H1 (cell line): ENCODE measurements around the gene ACE. TPM values are rescaled to one million over a fixed set of nuclear protein-coding genes. Genes with fewer than 3 reads are reported as not detected.

Experiments
- CTCF ChIA-PET: fragments of 300-600 bp; sonication (Branson Sonifier 250); formaldehyde crosslinking; loops from one replicate; lab custom pipeline; 2021; ENCODE audit not compliant: partially characterized antibody; lab: Charles Lee
- POLR2A ChIA-PET: fragments of 300-600 bp; sonication (Branson Sonifier 250); formaldehyde crosslinking; loops from one replicate; lab custom pipeline; 2021; ENCODE audit warnings: inconsistent platforms; ENCODE audit not compliant: partially characterized antibody; lab: Charles Lee
- DNase-seq, 2 experiments: peaks; one replicate each; pipeline versions ENCODE4 v3.0.0 to v3.0.0-alpha.2; 2010 to 2022; ENCODE audit warnings: low spot score in 2 of 2, low read depth in 1 of 2, mixed read lengths in 1 of 2
- FAIRE-seq: peaks from 2 replicates; lab custom pipeline; 2011; peaks lifted over from hg19 to GRCh38; lab: Jason Lieb, UNC
- H2AFZ ChIP-seq: 2 replicates; pipeline ENCODE4 v1.8.1; 2012; ENCODE audit warnings: low read length, inconsistent platforms
- H2AK5ac ChIP-seq: 2 replicates; pipeline ENCODE4 v1.6.1; 2013; ENCODE audit warnings: low read depth, low read length
- H2BK120ac ChIP-seq: replicated peaks from 2 replicates; pipeline ENCODE3; 2013; ENCODE audit warnings: low read depth, low read length, inconsistent platforms
- H2BK12ac ChIP-seq: 2 replicates; pipeline ENCODE4 v1.6.1; 2013; ENCODE audit warnings: low read depth, low read length
- H2BK15ac ChIP-seq: 2 replicates; pipeline ENCODE4 v1.6.1; 2013; ENCODE audit warnings: low read length
- H2BK20ac ChIP-seq: 2 replicates; pipeline ENCODE4 v1.6.1; 2013; ENCODE audit warnings: low read length
- H2BK5ac ChIP-seq: 2 replicates; pipeline ENCODE4 v1.6.1; 2013; ENCODE audit warnings: low read depth, low read length
- H3K14ac ChIP-seq: 2 replicates; pipeline ENCODE4 v1.6.1; 2013; ENCODE audit warnings: inconsistent platforms; ENCODE audit not compliant: insufficient read length
- H3K18ac ChIP-seq: 2 replicates; pipeline ENCODE4 v1.6.1; 2013; ENCODE audit warnings: low read length; ENCODE audit errors: extremely low read depth
- H3K23ac ChIP-seq: 2 replicates; pipeline ENCODE4 v1.6.1; 2013; ENCODE audit warnings: inconsistent platforms; ENCODE audit not compliant: insufficient read length
- H3K23me2 ChIP-seq: 2 replicates; pipeline ENCODE4 v1.6.1; 2013; ENCODE audit warnings: low read depth, low read length
- H3K27ac ChIP-seq: 2 replicates; pipeline ENCODE4 v1.6.1; 2011; ENCODE audit warnings: low read depth, low read length, inconsistent platforms
- H3K27me3 ChIP-seq, 4 experiments: replicated peaks in 1 of 4; 1 replicate in 1 of 4; 2 replicates in 3 of 4; pipeline versions ENCODE4 v1.6.1 to v1.8.1; 2011 to 2013; ENCODE audit warnings: low read length in 3 of 4, mild to moderate bottlenecking in 3 of 4, inconsistent platforms in 2 of 4, mixed read lengths in 2 of 4, moderate library complexity in 1 of 4; ENCODE audit not compliant: control insufficient read depth in 3 of 4, insufficient read depth in 3 of 4; ENCODE audit errors: extremely low read depth in 1 of 4
- H3K36me3 ChIP-seq, 4 experiments: 2 replicates each; pipeline versions ENCODE4 v1.6.1 to v1.8.1; 2011 to 2013; ENCODE audit warnings: mild to moderate bottlenecking in 4 of 4, low read length in 3 of 4, moderate library complexity in 2 of 4, control low read depth in 1 of 4, inconsistent platforms in 1 of 4; ENCODE audit not compliant: insufficient read depth in 4 of 4, control insufficient read depth in 2 of 4
- H3K4ac ChIP-seq: replicated peaks from 2 replicates; pipeline ENCODE3; 2013; ENCODE audit warnings: low read length, low read depth, mixed read lengths, inconsistent platforms; ENCODE audit not compliant: insufficient read length
- H3K4me1 ChIP-seq, 4 experiments: replicated peaks in 1 of 4; 1 replicate in 1 of 4; 2 replicates in 3 of 4; pipeline versions ENCODE4 v1.6.1 to v1.8.1; 2011 to 2013; ENCODE audit warnings: low read length in 3 of 4, inconsistent platforms in 2 of 4, mixed read lengths in 1 of 4; ENCODE audit not compliant: insufficient read depth in 4 of 4, control insufficient read depth in 3 of 4
- H3K4me2 ChIP-seq, 2 experiments: 2 replicates each; pipeline versions ENCODE4 v1.6.1 to v1.8.1; 2011 to 2013; ENCODE audit warnings: low read depth in 2 of 2, low read length in 2 of 2, control low read depth in 1 of 2, inconsistent platforms in 1 of 2, mild to moderate bottlenecking in 1 of 2; ENCODE audit not compliant: insufficient read depth in 1 of 2
- H3K4me3 ChIP-seq, 4 experiments: fragments of 200-600, 300-600 bp in 1 of 4; sonication (generic), shearing (Covaris generic), sonication (Bioruptor Twin) in 1 of 4; 2 replicates each; pipeline versions ENCODE4 v1.5.1 to v1.8.1; 2011 to 2016; ENCODE audit warnings: low read length in 4 of 4, low read depth in 3 of 4, control low read depth in 2 of 4, inconsistent platforms in 2 of 4, mild to moderate bottlenecking in 2 of 4, mixed read lengths in 1 of 4, moderate library complexity in 1 of 4; ENCODE audit not compliant: insufficient read depth in 2 of 4; ENCODE audit errors: extremely low read depth in 1 of 4
- H3K56ac ChIP-seq: replicated peaks from 2 replicates; pipeline ENCODE3; 2013; ENCODE audit warnings: low read depth, mild to moderate bottlenecking, mixed read lengths, low read length, inconsistent platforms; ENCODE audit not compliant: insufficient read length
- H3K79me1 ChIP-seq: 2 replicates; pipeline ENCODE4 v1.6.1; 2013; ENCODE audit warnings: low read depth, low read length, control low read depth
- H3K79me2 ChIP-seq, 2 experiments: 2 replicates each; pipeline versions ENCODE4 v1.6.1 to v1.8.1; 2012 to 2013; ENCODE audit warnings: low read length in 2 of 2, mild to moderate bottlenecking in 2 of 2, inconsistent platforms in 1 of 2; ENCODE audit not compliant: insufficient read depth in 2 of 2, control insufficient read depth in 1 of 2
- H3K9ac ChIP-seq, 4 experiments: replicated peaks in 1 of 4; 1 replicate in 1 of 4; 2 replicates in 3 of 4; pipeline versions ENCODE4 v1.6.1 to v1.8.1; 2011 to 2013; ENCODE audit warnings: low read depth in 3 of 4, low read length in 3 of 4, control low read depth in 2 of 4, mild to moderate bottlenecking in 2 of 4, moderate library complexity in 2 of 4, inconsistent platforms in 1 of 4; ENCODE audit errors: extremely low read depth in 1 of 4
- H3K9me3 ChIP-seq, 2 experiments: 2 replicates each; pipeline versions ENCODE4 v1.6.1 to v1.8.1; 2012 to 2013; ENCODE audit warnings: mild to moderate bottlenecking in 2 of 2, moderate library complexity in 2 of 2, control low read depth in 1 of 2, inconsistent platforms in 1 of 2, low read depth in 1 of 2, low read length in 1 of 2, mixed read lengths in 1 of 2; ENCODE audit not compliant: insufficient read depth in 2 of 2
- H4K20me1 ChIP-seq, 2 experiments: replicated peaks in 1 of 2; 2 replicates each; pipeline versions ENCODE3 to v1.8.1; 2011 to 2013; ENCODE audit warnings: inconsistent platforms in 2 of 2, low read length in 2 of 2, mild to moderate bottlenecking in 1 of 2; ENCODE audit not compliant: insufficient read depth in 2 of 2, control insufficient read depth in 1 of 2
- H4K5ac ChIP-seq: 2 replicates; pipeline ENCODE4 v1.6.1; 2013; ENCODE audit warnings: low read length, low read depth, mixed read lengths, inconsistent platforms; ENCODE audit not compliant: insufficient read length
- H4K8ac ChIP-seq: 2 replicates; pipeline ENCODE4 v1.8.0; 2013; ENCODE audit warnings: mild to moderate bottlenecking, moderate library complexity, low read length, inconsistent platforms; ENCODE audit not compliant: insufficient read depth; ENCODE audit errors: extremely low read depth
- H4K91ac ChIP-seq: replicated peaks from 2 replicates; pipeline ENCODE3; 2013; ENCODE audit warnings: low read length, mixed read lengths, inconsistent platforms; ENCODE audit not compliant: insufficient read length
- BRCA1 ChIP-seq: IDR thresholded peaks from 2 replicates; pipeline ENCODE4 v1.6.1; 2012; ENCODE audit warnings: low read depth, low read length, improper control_type of control experiment
- PHF8 ChIP-seq: fragments of 200-600 bp; sonication (generic); conservative IDR thresholded peaks from 2 replicates; pipeline ENCODE4 v1.7.1; 2012; ENCODE audit warnings: low read depth, mild to moderate bottlenecking, inconsistent platforms, low read length, moderate library complexity
- POLR2A ChIP-seq, 2 experiments: IDR thresholded peaks; 1 replicate in 1 of 2; 2 replicates in 1 of 2; pipeline ENCODE4 v1.6.1; 2011; ENCODE audit warnings: low read depth in 2 of 2, low read length in 2 of 2, mild to moderate bottlenecking in 2 of 2; ENCODE audit errors: control extremely low read depth in 1 of 2
- RNF2 ChIP-seq: fragments of 200-900, 300-1000 bp; sonication (generic); IDR thresholded peaks from 2 replicates; pipeline ENCODE4 v1.7.1; 2016; ENCODE audit warnings: borderline replicate concordance, low read depth, mild to moderate bottlenecking, antibody characterized with exemption, low read length; ENCODE audit not compliant: poor library complexity, severe bottlenecking; ENCODE audit errors: missing control alignments
- SAP30 ChIP-seq: fragments of 300-600 bp; sonication (generic); IDR thresholded peaks from 2 replicates; pipeline ENCODE4 v1.7.1; 2012; ENCODE audit warnings: low read length, moderate library complexity, mild to moderate bottlenecking, inconsistent platforms; ENCODE audit not compliant: insufficient read depth, insufficient replicate concordance
- TCF12 ChIP-seq: IDR thresholded peaks from 2 replicates; pipeline ENCODE4 v1.6.1; 2011; ENCODE audit warnings: low read depth, mild to moderate bottlenecking, low read length
- WGBS, 2 experiments: shearing (Covaris generic) in 1 of 2; methylation state at CpG; one replicate each; pipeline versions ENCODE4 v1.1.6 to v1.1.7; 2013 to 2015; ENCODE audit warnings: low lambda C conversion rate in 2 of 2, mixed read lengths in 2 of 2, inconsistent platforms in 1 of 2, low coverage in 1 of 2, missing lambda C conversion rate in 1 of 2; ENCODE audit not compliant: insufficient replicate concordance in 2 of 2, insufficient coverage in 1 of 2, insufficient read length in 1 of 2; ENCODE audit errors: extremely low coverage in 1 of 2, missing lambda C conversion rate in 1 of 2; 5-methylcytosine and 5-hydroxymethylcytosine counted together
- polyA plus RNA-seq, 7 experiments: library from polyadenylated mRNA; depleted of rRNA in 3 of 7; stranded (reverse) in 5 of 7; unstranded in 2 of 7; fragments of >200 nt in 5 of 7; fragments of 200-250 nt in 2 of 7; gene quantifications; 1 replicate in 5 of 7; 2 replicates in 1 of 7; 4 replicates in 1 of 7; pipeline versions ENCODE4 v1.2.1 to v1.2.3, GENCODE V29; 2011 to 2013; ENCODE audit warnings: missing spikeins in 2 of 7, mixed read lengths in 2 of 7
- total RNA-seq: library from RNA; stranded (reverse); fragmentation: NEBNext Ultra II Directional; extraction: Animal tissue kit (Norgen Biotek cat#: 25700); gene quantifications from 2 replicates; pipeline ENCODE4 v1.2.1, GENCODE V29; 2021

The ACE gene
- total and polyA plus RNA-seq, 2 of the 8 experiments (the other 6 are each of a cell fraction or from before 2014, with no cell fraction given) = 2.5 to 5.5 TPM

GRCh38 chr17:63429766-63430165 is 47.1 kb upstream of the ACE start:
- no peak overlapping the region for H3K56ac ChIP-seq
- H3K9ac ChIP-seq = no peak overlapping the region
- no peak overlapping the region for H3K23ac ChIP-seq
- H3K18ac ChIP-seq = no peak overlapping the region
- H4K91ac ChIP-seq = no peak overlapping the region
- no peak overlapping the region for H3K4me3 ChIP-seq
- no peaks in the 10 kb centered on the region for H3K9me3 ChIP-seq
- H3K4me2 ChIP-seq = no peak overlapping the region
- no peak overlapping the region for H2AK5ac ChIP-seq
- no peak overlapping the region for H3K14ac ChIP-seq
- H2BK12ac ChIP-seq = no peak overlapping the region
- no peak overlapping the region for H4K8ac ChIP-seq
- H3K4ac ChIP-seq = no peak overlapping the region
- H3K4me1 ChIP-seq = peaks cover 2 to 8% (median 4%) of the 10 kb centered on the region in 4 experiments; a peak in 6 of 7 replicates
- no peak overlapping the region for H3K27ac ChIP-seq
- H3K79me2 ChIP-seq = no peaks in the 10 kb centered on the region
- ChIA-PET CTCF (interaction anchor here (0.6 to 29.0 kb wide), 11 partner anchors 9 to 256 kb away, joined by 3 to 758 read pairs (median 4); partner anchors contain the start of genes ACE and CYB561), POLR2A (interaction anchor here (0.5 to 0.9 kb wide), 3 partner anchors 14 to 193 kb away, joined by 3 to 4 read pairs (median 3); no protein-coding TSS in a partner anchor)
- no peak for FAIRE-seq
- H2BK20ac ChIP-seq = no peak overlapping the region
- H2AFZ ChIP-seq = no peak overlapping the region
- no peak overlapping the region for H4K5ac ChIP-seq
- no peaks in the 10 kb centered on the region for H3K27me3 ChIP-seq
- 91% methylated on average over 7 of the region's 7 CpGs; no CpG with 5 or more reads in 1 of the 2 experiments for WGBS, 2 experiments
- H2BK5ac ChIP-seq = no peak overlapping the region
- DNase-seq = no peak
- no peaks in the 10 kb centered on the region for H3K23me2 ChIP-seq
- H4K20me1 ChIP-seq = no peaks in the 10 kb centered on the region
- H2BK120ac ChIP-seq = no peak overlapping the region
- H2BK15ac ChIP-seq = no peak overlapping the region
- H3K36me3 ChIP-seq = no peaks in the 10 kb centered on the region
- H3K79me1 ChIP-seq = no peaks in the 10 kb centered on the region
- TF ChIP-seq PHF8 = no peak
- TF ChIP-seq BRCA1 = no peak
- TF ChIP-seq RNF2 = no peak
- no peak for TF ChIP-seq TCF12
- TF ChIP-seq POLR2A (IDR thresholded peaks at IDR 0.05; ENCODE audit: control extremely low read depth in 1 of 2, low read depth in 2 of 2, low read length in 2 of 2) = no peak
- no peak for TF ChIP-seq SAP30
